SK-N-SH treated with all-trans-retinoic acid at 6 μM for 48 hours (cell line): ENCODE measurements around the gene GPR18.

ENCODE experiments used
- ARNTL ChIP-seq: fragments of 450-650 bp; formaldehyde crosslinking; IDR thresholded peaks from 2 replicates; pipeline ENCODE4 v1.5.0; 2020; ENCODE audit warnings: low read depth, mild to moderate bottlenecking, moderate library complexity, borderline replicate concordance
- BACH2 ChIP-seq: fragments of 250-450 bp; sonication (Bioruptor Pico); IDR thresholded peaks from 2 replicates; pipeline ENCODE4 v1.9.0; 2021; ENCODE audit warnings: mild to moderate bottlenecking, borderline replicate concordance
- CREB5 ChIP-seq: fragments of 250-450 bp; sonication (Bioruptor Pico); IDR thresholded peaks from 2 replicates; pipeline ENCODE4 v1.5.1; 2020; ENCODE audit warnings: low read depth, mild to moderate bottlenecking, moderate library complexity
- CSDC2 ChIP-seq: fragments of 250-450 bp; sonication (Bioruptor Pico); IDR thresholded peaks from 2 replicates; pipeline ENCODE4 v1.5.0; 2020; ENCODE audit warnings: mild to moderate bottlenecking, moderate library complexity
- ESRRG ChIP-seq: fragments of 250-450 bp; sonication (Bioruptor Pico); IDR thresholded peaks from 2 replicates; pipeline ENCODE4 v1.6.1; 2021; ENCODE audit warnings: mild to moderate bottlenecking
- ISL1 ChIP-seq: fragments of 250-450 bp; sonication (Bioruptor Pico); IDR thresholded peaks from 2 replicates; pipeline ENCODE4 v2.1.2; 2022; ENCODE audit warnings: mild to moderate bottlenecking, moderate library complexity
- PATZ1 ChIP-seq: fragments of 250-450 bp; sonication (Bioruptor Pico); IDR thresholded peaks from 2 replicates; pipeline ENCODE4 v1.8.0; 2020; ENCODE audit warnings: mild to moderate bottlenecking, moderate library complexity, borderline replicate concordance
- RARB ChIP-seq: fragments of 250-450 bp; sonication (Bioruptor Pico); IDR thresholded peaks from 2 replicates; pipeline ENCODE4 v1.8.0; 2021; ENCODE audit warnings: mild to moderate bottlenecking, moderate library complexity
- TOX ChIP-seq: fragments of 250-450 bp; sonication (Bioruptor Pico); IDR thresholded peaks from 2 replicates; pipeline ENCODE4 v1.8.0; 2021; ENCODE audit warnings: mild to moderate bottlenecking, moderate library complexity, borderline replicate concordance
- ZFP3 ChIP-seq: fragments of 250-450 bp; sonication (Bioruptor Pico); IDR thresholded peaks from 2 replicates; pipeline ENCODE4 v1.5.0; 2020; ENCODE audit warnings: mild to moderate bottlenecking, moderate library complexity
- ZNF565 ChIP-seq: fragments of 450-650 bp; formaldehyde crosslinking; conservative IDR thresholded peaks from 2 replicates; pipeline ENCODE4 v1.5.0; 2020; ENCODE audit warnings: low read depth, mild to moderate bottlenecking, moderate library complexity
- ZNF8 ChIP-seq: fragments of 450-650 bp; formaldehyde crosslinking; IDR thresholded peaks from 2 replicates; pipeline ENCODE4 v1.5.0; 2020; ENCODE audit warnings: mild to moderate bottlenecking, moderate library complexity
- TF ChIP-seq, protein P1 (sequence below): fragments of 250-450 bp; sonication (Bioruptor Pico); IDR thresholded peaks from 2 replicates; pipeline ENCODE4 v1.5.0; 2020; ENCODE audit warnings: mild to moderate bottlenecking, moderate library complexity

GRCh38 chr13:99255271-99255670, 2.9 kb downstream of the GPR18 start:
- TF ChIP-seq BACH2 (CRISPR knock-in tag): no peak
- TF ChIP-seq TOX (CRISPR knock-in tag): no peak
- TF ChIP-seq ZNF8 (CRISPR knock-in tag): no peak
- TF ChIP-seq, protein P1, sequence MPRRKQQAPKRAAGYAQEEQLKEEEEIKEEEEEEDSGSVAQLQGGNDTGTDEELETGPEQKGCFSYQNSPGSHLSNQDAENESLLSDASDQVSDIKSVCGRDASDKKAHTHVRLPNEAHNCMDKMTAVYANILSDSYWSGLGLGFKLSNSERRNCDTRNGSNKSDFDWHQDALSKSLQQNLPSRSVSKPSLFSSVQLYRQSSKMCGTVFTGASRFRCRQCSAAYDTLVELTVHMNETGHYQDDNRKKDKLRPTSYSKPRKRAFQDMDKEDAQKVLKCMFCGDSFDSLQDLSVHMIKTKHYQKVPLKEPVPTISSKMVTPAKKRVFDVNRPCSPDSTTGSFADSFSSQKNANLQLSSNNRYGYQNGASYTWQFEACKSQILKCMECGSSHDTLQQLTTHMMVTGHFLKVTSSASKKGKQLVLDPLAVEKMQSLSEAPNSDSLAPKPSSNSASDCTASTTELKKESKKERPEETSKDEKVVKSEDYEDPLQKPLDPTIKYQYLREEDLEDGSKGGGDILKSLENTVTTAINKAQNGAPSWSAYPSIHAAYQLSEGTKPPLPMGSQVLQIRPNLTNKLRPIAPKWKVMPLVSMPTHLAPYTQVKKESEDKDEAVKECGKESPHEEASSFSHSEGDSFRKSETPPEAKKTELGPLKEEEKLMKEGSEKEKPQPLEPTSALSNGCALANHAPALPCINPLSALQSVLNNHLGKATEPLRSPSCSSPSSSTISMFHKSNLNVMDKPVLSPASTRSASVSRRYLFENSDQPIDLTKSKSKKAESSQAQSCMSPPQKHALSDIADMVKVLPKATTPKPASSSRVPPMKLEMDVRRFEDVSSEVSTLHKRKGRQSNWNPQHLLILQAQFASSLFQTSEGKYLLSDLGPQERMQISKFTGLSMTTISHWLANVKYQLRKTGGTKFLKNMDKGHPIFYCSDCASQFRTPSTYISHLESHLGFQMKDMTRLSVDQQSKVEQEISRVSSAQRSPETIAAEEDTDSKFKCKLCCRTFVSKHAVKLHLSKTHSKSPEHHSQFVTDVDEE (CRISPR knock-in tag): no peak
- no peak for TF ChIP-seq ESRRG (CRISPR knock-in tag)
- no peak for TF ChIP-seq ZNF565 (CRISPR knock-in tag)
- no peak for TF ChIP-seq CREB5 (CRISPR knock-in tag)
- TF ChIP-seq PATZ1 (CRISPR knock-in tag): no peak
- TF ChIP-seq CSDC2 (CRISPR knock-in tag): no peak
- no peak for TF ChIP-seq ISL1 (CRISPR knock-in tag)
- TF ChIP-seq ZFP3 (CRISPR knock-in tag): no peak
- TF ChIP-seq RARB (CRISPR knock-in tag): no peak
- TF ChIP-seq ARNTL: no peak
